Measurements from ENCODE around the gene RPP30.
"Not testable (repeated sequence)": the region's sequence is repeated elsewhere in the genome, so short reads cannot be mapped to it uniquely, and the experiment has no call there.

Gene RPP30

DNA sequence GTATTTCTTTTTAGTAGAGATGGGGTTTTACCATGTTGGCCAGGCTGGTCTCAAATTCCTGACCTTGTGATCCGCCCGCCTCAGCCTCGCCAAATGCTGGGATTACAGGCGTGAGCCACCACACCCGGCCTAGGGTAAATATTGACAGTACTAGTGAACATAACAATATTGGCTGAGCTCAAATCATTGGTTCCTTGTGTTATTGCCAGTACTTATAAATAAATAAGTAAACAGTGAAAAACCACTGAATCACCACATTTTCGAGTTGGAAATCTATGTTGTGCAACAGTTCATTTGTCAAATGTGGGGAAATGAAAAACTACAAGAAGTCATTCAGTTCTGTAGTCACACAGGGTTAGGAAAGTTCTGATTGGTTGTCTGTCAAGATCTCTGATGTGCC is 15.8 kb downstream of the RPP30 start:
- no peak overlapping the region for H3K4me3 ChIP-seq (ENCODE audit: low read depth, low read length)
- no peak for DNase-seq (ENCODE audit: low read depth)
- TF ChIP-seq, protein P1, sequence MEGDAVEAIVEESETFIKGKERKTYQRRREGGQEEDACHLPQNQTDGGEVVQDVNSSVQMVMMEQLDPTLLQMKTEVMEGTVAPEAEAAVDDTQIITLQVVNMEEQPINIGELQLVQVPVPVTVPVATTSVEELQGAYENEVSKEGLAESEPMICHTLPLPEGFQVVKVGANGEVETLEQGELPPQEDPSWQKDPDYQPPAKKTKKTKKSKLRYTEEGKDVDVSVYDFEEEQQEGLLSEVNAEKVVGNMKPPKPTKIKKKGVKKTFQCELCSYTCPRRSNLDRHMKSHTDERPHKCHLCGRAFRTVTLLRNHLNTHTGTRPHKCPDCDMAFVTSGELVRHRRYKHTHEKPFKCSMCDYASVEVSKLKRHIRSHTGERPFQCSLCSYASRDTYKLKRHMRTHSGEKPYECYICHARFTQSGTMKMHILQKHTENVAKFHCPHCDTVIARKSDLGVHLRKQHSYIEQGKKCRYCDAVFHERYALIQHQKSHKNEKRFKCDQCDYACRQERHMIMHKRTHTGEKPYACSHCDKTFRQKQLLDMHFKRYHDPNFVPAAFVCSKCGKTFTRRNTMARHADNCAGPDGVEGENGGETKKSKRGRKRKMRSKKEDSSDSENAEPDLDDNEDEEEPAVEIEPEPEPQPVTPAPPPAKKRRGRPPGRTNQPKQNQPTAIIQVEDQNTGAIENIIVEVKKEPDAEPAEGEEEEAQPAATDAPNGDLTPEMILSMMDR (IDR thresholded peaks at IDR 0.05; ENCODE audit: low read depth, low read length, missing control alignments) = no peak

DNA sequence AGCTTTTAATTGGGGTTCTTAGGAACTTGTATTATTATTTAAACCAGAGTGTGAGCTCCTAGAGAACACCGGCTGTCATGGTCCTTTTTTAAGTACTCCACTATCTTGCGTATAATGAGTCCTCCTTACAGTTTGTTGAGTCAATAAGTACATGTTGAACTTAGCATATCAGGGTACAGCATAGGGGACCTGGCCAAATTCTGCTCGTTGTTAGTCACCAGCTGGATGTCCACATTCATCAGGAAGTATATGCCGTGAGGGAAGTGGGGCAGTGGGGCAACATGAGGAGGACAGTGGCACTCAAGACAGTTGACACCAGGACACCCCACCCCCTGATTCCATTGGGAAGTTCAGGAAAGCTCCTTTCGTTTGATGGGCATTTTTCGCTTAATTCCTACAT is 16.6 kb downstream of the RPP30 start:
- TF ChIP-seq, protein P1 (IDR thresholded peaks at IDR 0.05; ENCODE audit: low read depth, low read length, missing control alignments) = no peak
- no peak overlapping the region for H3K4me3 ChIP-seq (ENCODE audit: low read depth, low read length)
- no peak for DNase-seq (ENCODE audit: low read depth)

DNA sequence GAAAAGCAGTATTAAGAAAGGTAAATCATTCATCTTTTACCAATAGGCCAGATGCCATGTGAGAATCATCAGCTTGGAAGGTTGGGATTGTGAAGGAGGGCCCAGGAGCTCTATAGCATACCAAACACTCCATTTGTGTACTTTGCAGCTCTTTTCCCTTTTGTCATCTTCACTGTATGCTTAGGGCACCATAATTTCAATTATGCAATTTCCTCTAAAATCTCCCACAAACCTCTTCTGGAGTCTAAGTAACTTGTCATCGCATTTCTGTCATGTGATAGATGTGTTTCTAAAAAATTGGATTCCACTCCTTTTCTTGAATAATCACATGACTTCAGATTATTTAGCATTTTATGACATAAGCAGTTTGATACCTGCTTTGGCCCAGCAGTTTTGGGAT is 17.9 kb downstream of the RPP30 start:
- H3K4me3 ChIP-seq (ENCODE audit: low read depth, low read length) = no peak overlapping the region
- DNase-seq (ENCODE audit: low read depth) = no peak
- TF ChIP-seq, protein P1 (IDR thresholded peaks at IDR 0.05; ENCODE audit: low read depth, low read length, missing control alignments) = no peak

DNA sequence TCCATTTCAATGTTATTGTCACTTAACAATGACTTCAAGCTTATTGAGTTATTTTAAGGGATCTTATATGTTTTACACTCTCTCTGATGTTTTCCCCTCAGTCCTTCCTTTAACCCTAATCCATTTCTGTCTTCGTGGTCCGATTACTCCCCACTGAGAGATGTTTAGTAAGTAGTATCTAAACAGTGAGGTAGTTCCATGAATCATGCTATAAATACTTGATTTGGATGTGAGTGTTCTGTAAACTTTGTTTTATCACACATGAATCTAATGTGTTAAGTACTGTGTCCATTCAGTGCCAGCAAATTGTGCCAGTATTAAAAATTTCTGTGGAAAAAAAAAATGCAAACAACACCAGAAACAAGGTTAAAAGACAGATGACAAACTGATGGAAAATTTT is 18.6 kb downstream of the RPP30 start:
- TF ChIP-seq, protein P1 (IDR thresholded peaks at IDR 0.05; ENCODE audit: low read depth, low read length, missing control alignments) = no peak
- DNase-seq (ENCODE audit: low read depth) = no peak
- no peak overlapping the region for H3K4me3 ChIP-seq (ENCODE audit: low read depth, low read length)

DNA sequence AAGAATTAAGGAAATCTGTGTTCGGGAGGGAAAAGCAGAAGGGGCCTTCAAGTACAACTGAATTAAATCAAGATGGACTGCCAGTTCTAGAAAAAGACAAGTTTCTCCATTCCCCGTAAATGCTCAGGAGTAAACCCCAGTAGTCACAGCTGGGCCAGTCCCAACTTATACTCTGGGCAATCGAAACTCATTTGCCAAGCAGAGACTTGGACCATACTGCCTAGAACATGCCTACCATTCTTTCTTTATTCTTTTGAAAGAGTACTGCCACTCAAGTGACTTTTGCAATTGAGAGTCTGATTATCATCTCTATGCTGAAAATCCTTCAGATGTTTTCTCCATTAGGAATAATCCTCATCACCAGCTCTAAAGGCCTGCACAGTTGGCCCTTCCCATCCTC is 21.4 kb downstream of the RPP30 start:
- DNase-seq (ENCODE audit: low read depth) = no peak
- H3K4me3 ChIP-seq (ENCODE audit: low read depth, low read length) = no peak overlapping the region
- TF ChIP-seq, protein P1 (IDR thresholded peaks at IDR 0.05; ENCODE audit: low read depth, low read length, missing control alignments) = no peak

DNA sequence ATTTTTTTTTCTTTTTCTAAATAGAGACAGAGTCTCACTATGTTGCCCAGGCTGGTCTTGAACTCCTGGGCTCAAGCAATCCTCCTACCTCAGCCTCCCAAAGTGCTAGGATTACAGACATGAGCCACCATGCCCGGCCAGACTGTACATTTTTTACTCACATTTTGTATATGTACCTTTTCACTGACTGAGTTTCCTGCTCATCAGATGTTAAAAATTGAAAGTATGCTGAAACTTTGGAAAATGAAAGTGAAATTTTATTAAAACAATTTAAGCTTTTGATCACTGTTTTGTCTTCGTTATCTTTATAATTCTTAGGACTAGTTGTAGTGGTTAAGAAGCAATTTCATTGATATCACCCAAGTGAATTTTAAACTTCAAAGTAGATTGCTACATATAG is 25.1 kb downstream of the RPP30 start:
- not testable (repeated sequence) for DNase-seq (ENCODE audit: low read depth); H3K4me3 ChIP-seq (ENCODE audit: low read depth, low read length)

DNA sequence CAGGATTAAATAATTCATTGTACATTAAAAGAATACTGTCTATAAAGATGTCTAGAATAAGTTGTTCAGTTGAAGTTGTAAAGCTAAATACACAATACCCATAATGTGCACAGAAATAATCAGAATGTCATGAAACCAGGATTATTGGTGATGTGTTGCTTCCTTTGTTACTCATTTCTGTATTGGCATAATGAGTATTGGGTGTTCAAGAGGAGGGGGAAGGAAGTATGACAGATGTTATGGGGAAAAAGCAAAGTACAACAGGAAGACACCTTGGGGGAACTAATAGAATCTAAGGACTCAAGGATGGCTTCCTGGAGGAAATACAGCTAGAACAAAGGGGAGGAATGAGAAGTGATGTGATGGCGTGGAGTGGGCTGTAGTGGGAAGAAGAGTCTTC is 34.2 kb downstream of the RPP30 start:
- no peak overlapping the region for H3K4me3 ChIP-seq (ENCODE audit: low read depth, low read length)
- no peak for DNase-seq (ENCODE audit: low read depth)
- TF ChIP-seq, protein P1 (IDR thresholded peaks at IDR 0.05; ENCODE audit: low read depth, low read length, missing control alignments) = no peak

DNA sequence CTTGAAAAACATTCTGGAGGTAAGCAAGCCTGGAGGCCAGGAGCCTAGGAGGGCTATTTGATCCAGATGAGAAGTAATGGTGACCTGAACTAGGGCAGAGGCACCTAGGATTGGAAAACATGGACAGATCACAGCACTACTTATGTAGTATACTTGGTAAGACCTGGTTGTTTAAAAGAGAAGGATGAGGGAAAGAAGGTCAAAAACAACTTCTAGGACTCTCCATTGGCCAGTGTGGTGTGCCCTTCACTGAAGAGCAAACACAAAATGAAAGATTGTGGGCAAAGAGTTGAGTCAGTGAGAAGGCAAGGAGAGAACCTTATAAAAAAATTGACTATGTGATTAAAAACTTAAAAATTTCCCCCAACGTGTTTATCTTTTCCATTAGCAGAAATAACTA is 34.8 kb downstream of the RPP30 start:
- H3K4me3 ChIP-seq (ENCODE audit: low read depth, low read length) = no peak overlapping the region
- no peak for DNase-seq (ENCODE audit: low read depth)
- TF ChIP-seq, protein P1 (IDR thresholded peaks at IDR 0.05; ENCODE audit: low read depth, low read length, missing control alignments) = no peak
